Measurements from ENCODE around the gene KCNH2.

Gene KCNH2

DNA sequence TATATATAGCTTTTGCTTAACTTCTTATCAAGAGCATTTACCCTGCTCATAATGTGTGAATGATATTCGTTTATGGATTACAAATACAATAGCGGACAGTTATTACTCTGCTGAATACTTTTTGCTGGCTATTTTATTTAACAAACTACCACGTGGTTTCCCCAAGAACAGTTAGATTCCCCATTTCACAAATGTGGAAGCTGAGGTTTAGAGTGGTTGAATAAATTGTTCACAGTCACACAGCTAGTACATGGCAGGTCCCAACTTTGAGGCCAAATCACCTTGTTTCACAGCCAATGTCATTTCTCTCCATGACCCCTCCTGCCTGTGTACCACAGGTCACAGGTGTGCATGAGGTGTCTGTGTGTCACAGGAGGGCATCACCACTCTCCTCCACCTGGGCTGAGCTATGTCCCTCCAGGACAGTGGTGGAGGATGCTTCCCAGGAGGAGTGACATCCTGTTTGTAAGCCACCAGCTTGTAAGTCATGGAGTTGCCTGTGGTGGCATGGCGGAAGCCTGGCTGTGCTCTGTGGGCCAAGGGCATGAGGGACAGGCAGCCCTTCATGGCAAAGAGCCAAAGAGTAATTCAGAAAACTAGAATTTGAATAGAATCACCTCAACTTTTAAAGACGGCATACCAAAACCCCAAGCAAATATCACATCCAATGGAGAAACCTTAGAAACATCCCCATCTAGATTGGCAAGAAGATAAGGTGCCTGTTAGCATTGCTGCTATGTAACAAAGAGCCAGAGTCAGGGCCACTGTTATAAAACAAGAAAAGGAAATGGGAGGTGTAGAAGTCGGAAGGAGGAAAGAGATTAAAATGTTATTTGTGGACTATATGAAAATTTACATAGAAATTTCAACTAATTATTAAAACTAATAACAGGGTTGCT lies 73.9 kb downstream of the KCNH2 start:
- no peaks in the 10 kb centered on the region for H3K36me3 ChIP-seq
- no peak for TF ChIP-seq Cebpa-rat (IDR thresholded peaks at IDR 0.05)
- H3K4me1 ChIP-seq: peaks cover 6% of the 10 kb centered on the region
- H3K4me2 ChIP-seq: no peak overlapping the region
- H3K9me3 ChIP-seq: no peaks in the 10 kb centered on the region
- H4K20me1 ChIP-seq: no peaks in the 10 kb centered on the region
- H3K9ac ChIP-seq: no peak overlapping the region
- no peak overlapping the region for H3K4me3 ChIP-seq
- H3K27me3 ChIP-seq: no peaks in the 10 kb centered on the region
- no peak overlapping the region for H3K27ac ChIP-seq

GRCh38 chr7:150903606-150904005 lies 74.5 kb downstream of the KCNH2 start:
- Histone ChIP-seq H4K20me1 (no peaks in the 10 kb centered on the region), H3K4me2 (no peak overlapping the region), H3K36me3 (no peaks in the 10 kb centered on the region), H3K27ac (no peak overlapping the region), H3K9me3 (no peaks in the 10 kb centered on the region), H3K9ac (no peak overlapping the region), H3K4me1 (peaks cover 5% of the 10 kb centered on the region), H3K27me3 (0 out of 2 replicates have a peak, but pooled peaks cover 3% of the 10 kb centered on the region), H3K4me3 (no peak overlapping the region)
- TF ChIP-seq Cebpa-rat (IDR thresholded peaks at IDR 0.05): no peak

- Histone ChIP-seq H3K9ac (no peak overlapping the region), H3K4me1 (peaks cover 17% of the 10 kb centered on the region), H3K9me3 (no peaks in the 10 kb centered on the region), H3K36me3 (no peaks in the 10 kb centered on the region), H3K4me2 (no peak overlapping the region), H3K4me3 (no peak overlapping the region), H4K20me1 (no peaks in the 10 kb centered on the region), H3K27ac (no peak overlapping the region), H3K27me3 (0 out of 2 replicates have a peak, but pooled peaks cover 3% of the 10 kb centered on the region)
- no peak for TF ChIP-seq Cebpa-rat (IDR thresholded peaks at IDR 0.05)
These were observed 75.8 kb downstream of the KCNH2 start for GRCh38 chr7:150902078-150903033.

GRCh38 chr7:150901160-150902035 lies 76.7 kb downstream of the KCNH2 start:
- Histone ChIP-seq H3K4me1 (peaks cover 20% of the 10 kb centered on the region), H3K4me2 (no peak overlapping the region), H3K27ac (no peak overlapping the region), H3K9me3 (no peaks in the 10 kb centered on the region), H3K4me3 (no peak overlapping the region), H3K36me3 (no peaks in the 10 kb centered on the region), H4K20me1 (no peaks in the 10 kb centered on the region), H3K27me3 (0 out of 2 replicates have a peak, but pooled peaks cover 3% of the 10 kb centered on the region), H3K9ac (no peak overlapping the region)
- TF ChIP-seq Cebpa-rat (IDR thresholded peaks at IDR 0.05): no peak

DNA sequence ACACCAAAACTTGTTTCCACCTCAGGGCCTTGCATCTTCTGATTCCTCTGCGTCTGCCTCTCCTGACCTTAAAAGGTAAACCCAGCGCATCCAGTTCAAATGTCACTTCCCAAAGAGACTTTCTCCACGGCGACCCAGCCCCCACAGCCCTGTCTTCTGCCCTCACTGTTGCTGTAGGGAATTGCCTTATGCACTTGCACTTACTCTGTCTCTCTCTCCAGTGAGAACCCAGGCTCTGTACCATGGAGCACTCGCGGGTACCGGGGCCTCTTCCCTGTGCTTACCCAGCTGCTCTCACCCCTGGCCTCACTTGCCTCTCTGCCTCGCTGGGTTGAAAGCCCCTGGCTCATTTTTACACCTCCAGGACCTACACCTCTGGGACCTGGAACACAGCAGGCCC lies 77.4 kb downstream of the KCNH2 start:
- no peaks in the 10 kb centered on the region for H3K9me3 ChIP-seq
- no peak overlapping the region for H3K4me2 ChIP-seq
- H3K9ac ChIP-seq: no peak overlapping the region
- no peak overlapping the region for H3K4me3 ChIP-seq
- H3K36me3 ChIP-seq: no peaks in the 10 kb centered on the region
- no peak overlapping the region for H3K27ac ChIP-seq
- H3K27me3 ChIP-seq: 0 out of 2 replicates have a peak, but pooled peaks cover 3% of the 10 kb centered on the region
- no peaks in the 10 kb centered on the region for H4K20me1 ChIP-seq
- H3K4me1 ChIP-seq: peaks cover 20% of the 10 kb centered on the region
- TF ChIP-seq Cebpa-rat (IDR thresholded peaks at IDR 0.05): no peak

GRCh38 chr7:150898475-150899011 lies 79.6 kb downstream of the KCNH2 start:
- Histone ChIP-seq H3K36me3 (no peaks in the 10 kb centered on the region), H3K27ac (no peak overlapping the region), H3K9ac (no peak overlapping the region), H3K9me3 (peaks cover 13% of the 10 kb centered on the region), H3K4me2 (peak overlapping the region; percentile 16), H4K20me1 (no peaks in the 10 kb centered on the region), H3K4me1 (peaks cover 20% of the 10 kb centered on the region), H3K4me3 (no peak overlapping the region), H3K27me3 (0 out of 2 replicates have a peak, but pooled peaks cover 3% of the 10 kb centered on the region)
- TF ChIP-seq Cebpa-rat (IDR thresholded peaks at IDR 0.05): no peak

GRCh38 chr7:150897502-150898474 lies 80.3 kb downstream of the KCNH2 start:
- H3K27me3 ChIP-seq: 0 out of 2 replicates have a peak, but pooled peaks cover 3% of the 10 kb centered on the region
- H3K9me3 ChIP-seq: peaks cover 20% of the 10 kb centered on the region
- H3K4me1 ChIP-seq: peaks cover 20% of the 10 kb centered on the region
- H3K36me3 ChIP-seq: no peaks in the 10 kb centered on the region
- H3K9ac ChIP-seq: no peak overlapping the region
- H4K20me1 ChIP-seq: no peaks in the 10 kb centered on the region
- TF ChIP-seq Cebpa-rat (IDR thresholded peaks at IDR 0.05): no peak
- H3K4me3 ChIP-seq: no peak overlapping the region
- no peak overlapping the region for H3K27ac ChIP-seq
- peak overlapping the region; percentile 14; the same call in 1 of the 2 replicates for H3K4me2 ChIP-seq
